SK-N-SH treated with all-trans-retinoic acid at 6 μM for 48 hours (cell line): ENCODE measurements around the gene ZNF683.

ENCODE experiments used
- TF ChIP-seq, protein P1 (sequence below): fragments of 250-450 bp; sonication (Bioruptor Pico); IDR thresholded peaks from 2 replicates; pipeline ENCODE4 v1.8.0; 2020; ENCODE audit warnings: mild to moderate bottlenecking, moderate library complexity, borderline replicate concordance
- TF ChIP-seq, protein P2 (sequence below): fragments of 250-450 bp; sonication (Bioruptor Pico); IDR thresholded peaks from 2 replicates; pipeline ENCODE4 v1.5.1; 2020; ENCODE audit warnings: low read depth, mild to moderate bottlenecking, moderate library complexity

DNA sequence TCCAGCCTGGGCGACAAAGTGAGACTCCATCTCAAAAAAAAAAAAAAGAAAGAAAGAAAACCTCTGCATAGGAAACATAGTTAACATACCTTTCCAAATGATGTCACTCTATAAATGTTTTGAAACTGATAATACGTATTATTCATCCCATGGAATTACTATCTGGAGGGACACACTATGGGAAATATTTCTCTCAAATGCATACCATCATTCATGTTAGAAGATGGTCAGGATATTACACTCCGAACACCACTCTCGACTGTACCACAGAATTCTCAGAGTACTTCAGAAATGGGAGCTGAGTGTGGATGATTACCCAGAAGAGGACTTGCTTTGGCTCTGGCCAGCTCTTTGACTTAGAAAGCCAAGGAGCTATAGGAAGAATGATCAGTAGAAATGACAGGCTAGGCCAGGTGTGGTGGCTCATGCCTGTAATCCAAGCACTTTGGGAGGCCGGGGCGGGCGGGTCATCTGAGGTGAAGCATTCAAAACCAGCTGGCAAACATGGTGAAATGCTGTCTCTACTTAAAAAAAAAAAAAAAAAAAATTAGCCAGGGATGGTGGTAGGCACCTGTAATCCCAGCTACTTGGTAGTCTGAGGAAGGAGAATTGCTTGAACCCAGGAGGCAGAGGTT is 32.8 kb upstream of the ZNF683 start:
- TF ChIP-seq, protein P1, sequence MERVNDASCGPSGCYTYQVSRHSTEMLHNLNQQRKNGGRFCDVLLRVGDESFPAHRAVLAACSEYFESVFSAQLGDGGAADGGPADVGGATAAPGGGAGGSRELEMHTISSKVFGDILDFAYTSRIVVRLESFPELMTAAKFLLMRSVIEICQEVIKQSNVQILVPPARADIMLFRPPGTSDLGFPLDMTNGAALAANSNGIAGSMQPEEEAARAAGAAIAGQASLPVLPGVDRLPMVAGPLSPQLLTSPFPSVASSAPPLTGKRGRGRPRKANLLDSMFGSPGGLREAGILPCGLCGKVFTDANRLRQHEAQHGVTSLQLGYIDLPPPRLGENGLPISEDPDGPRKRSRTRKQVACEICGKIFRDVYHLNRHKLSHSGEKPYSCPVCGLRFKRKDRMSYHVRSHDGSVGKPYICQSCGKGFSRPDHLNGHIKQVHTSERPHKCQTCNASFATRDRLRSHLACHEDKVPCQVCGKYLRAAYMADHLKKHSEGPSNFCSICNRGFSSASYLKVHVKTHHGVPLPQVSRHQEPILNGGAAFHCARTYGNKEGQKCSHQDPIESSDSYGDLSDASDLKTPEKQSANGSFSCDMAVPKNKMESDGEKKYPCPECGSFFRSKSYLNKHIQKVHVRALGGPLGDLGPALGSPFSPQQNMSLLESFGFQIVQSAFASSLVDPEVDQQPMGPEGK (CRISPR knock-in tag) = no peak
- TF ChIP-seq, protein P2, sequence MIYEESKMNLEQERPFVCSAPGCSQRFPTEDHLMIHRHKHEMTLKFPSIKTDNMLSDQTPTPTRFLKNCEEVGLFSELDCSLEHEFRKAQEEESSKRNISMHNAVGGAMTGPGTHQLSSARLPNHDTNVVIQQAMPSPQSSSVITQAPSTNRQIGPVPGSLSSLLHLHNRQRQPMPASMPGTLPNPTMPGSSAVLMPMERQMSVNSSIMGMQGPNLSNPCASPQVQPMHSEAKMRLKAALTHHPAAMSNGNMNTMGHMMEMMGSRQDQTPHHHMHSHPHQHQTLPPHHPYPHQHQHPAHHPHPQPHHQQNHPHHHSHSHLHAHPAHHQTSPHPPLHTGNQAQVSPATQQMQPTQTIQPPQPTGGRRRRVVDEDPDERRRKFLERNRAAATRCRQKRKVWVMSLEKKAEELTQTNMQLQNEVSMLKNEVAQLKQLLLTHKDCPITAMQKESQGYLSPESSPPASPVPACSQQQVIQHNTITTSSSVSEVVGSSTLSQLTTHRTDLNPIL (CRISPR knock-in tag) = no peak
